Activated naive CD4-positive, alpha-beta T cell treated with anti-CD3 and anti-CD28 coated beads, Interleukin-2, amount 10 ng/mL, durations not matched to agents 7 days and 5 days (primary cell): ENCODE data around the gene OXTR.
"Not testable (repeated sequence)": the region's sequence is repeated elsewhere in the genome, so short reads cannot be mapped to it uniquely, and the experiment has no call there.

ENCODE experiments used
- CTCF ChIA-PET: fragments of 350-600 bp; sonication (Branson Sonifier 250); formaldehyde crosslinking; loops from one replicate; lab custom pipeline; 2021; ENCODE audit warnings: antibody characterized with exemption; lab: Charles Lee
- DNase-seq: peaks from one replicate; pipeline ENCODE4 v3.0.0-alpha.2; 2020
- H3K27ac Mint-ChIP-seq: one replicate; pipeline ENCODE4 v1.8.0; 2021; ENCODE audit warnings: mild to moderate bottlenecking, moderate library complexity, mixed read lengths
- H3K27me3 Mint-ChIP-seq: one replicate; pipeline ENCODE4 v1.8.0; 2021; ENCODE audit warnings: mild to moderate bottlenecking, mixed read lengths
- H3K36me3 Mint-ChIP-seq: one replicate; pipeline ENCODE4 v1.8.0; 2021; ENCODE audit warnings: mixed read lengths
- H3K4me1 Mint-ChIP-seq: one replicate; pipeline ENCODE4 v1.8.0; 2021; ENCODE audit warnings: mixed read lengths
- H3K4me3 Mint-ChIP-seq: one replicate; pipeline ENCODE4 v1.8.0; 2021; ENCODE audit warnings: mild to moderate bottlenecking, moderate library complexity, mixed read lengths
- H3K9me3 Mint-ChIP-seq: one replicate; pipeline ENCODE4 v1.8.0; 2021; ENCODE audit warnings: mixed read lengths

Gene OXTR

GRCh38 chr3:8724108-8724752, 45.2 kb downstream of the OXTR start:
- CTCF ChIA-PET = no interaction called here

GRCh38 chr3:8723612-8724011, 45.8 kb downstream of the OXTR start:
- CTCF ChIA-PET = no interaction called here
- H3K4me3 Mint-ChIP-seq = no peak overlapping the region
- peaks cover 5% of the 10 kb centered on the region for H3K27me3 Mint-ChIP-seq

More at GRCh38 chr3:8724108-8724752, 45.2 kb downstream of the OXTR start:
- Mint-ChIP-seq H3K9me3 (peaks cover 4% of the 10 kb centered on the region), H3K36me3 (no peaks in the 10 kb centered on the region), H3K4me3 (no peak overlapping the region), H3K27me3 (peaks cover 5% of the 10 kb centered on the region), H3K4me1 (no peaks in the 10 kb centered on the region), H3K27ac (no peak overlapping the region)
- DNase-seq = no peak

GRCh38 chr3:8722808-8723207, 46.6 kb downstream of the OXTR start:
- H3K27ac Mint-ChIP-seq = no peak overlapping the region
- no peaks in the 10 kb centered on the region for H3K36me3 Mint-ChIP-seq
- H3K27me3 Mint-ChIP-seq = peaks cover 5% of the 10 kb centered on the region
- no peak for DNase-seq
- no peaks in the 10 kb centered on the region for H3K4me1 Mint-ChIP-seq
- H3K9me3 Mint-ChIP-seq = peaks cover 4% of the 10 kb centered on the region
- H3K4me3 Mint-ChIP-seq = no peak overlapping the region
- CTCF ChIA-PET = no interaction called here

More at GRCh38 chr3:8723612-8724011, 45.8 kb downstream of the OXTR start:
- Mint-ChIP-seq H3K4me1 (no peaks in the 10 kb centered on the region), H3K36me3 (no peaks in the 10 kb centered on the region), H3K9me3 (peaks cover 4% of the 10 kb centered on the region), H3K27ac (no peak overlapping the region)
- no peak for DNase-seq

GRCh38 chr3:8715757-8716156, 53.7 kb downstream of the OXTR start:
- H3K4me1 Mint-ChIP-seq, DNase-seq, CTCF ChIA-PET, H3K27ac Mint-ChIP-seq, H3K4me3 Mint-ChIP-seq, H3K9me3 Mint-ChIP-seq, H3K36me3 Mint-ChIP-seq, H3K27me3 Mint-ChIP-seq: not testable (repeated sequence)

GRCh38 chr3:8713901-8714759, 55.3 kb downstream of the OXTR start:
- peaks cover 4% of the 10 kb centered on the region for H3K9me3 Mint-ChIP-seq
- no peaks in the 10 kb centered on the region for H3K36me3 Mint-ChIP-seq
- CTCF ChIA-PET = no interaction called here
- DNase-seq = no peak
- H3K4me1 Mint-ChIP-seq = no peaks in the 10 kb centered on the region
- H3K27me3 Mint-ChIP-seq = no peaks in the 10 kb centered on the region
- no peak overlapping the region for H3K4me3 Mint-ChIP-seq
- H3K27ac Mint-ChIP-seq = no peak overlapping the region

- H3K4me1 Mint-ChIP-seq = no peaks in the 10 kb centered on the region
- DNase-seq = no peak
- CTCF ChIA-PET = no interaction called here
Observed at GRCh38 chr3:8712908-8713255, 56.5 kb downstream of the OXTR start.

GRCh38 chr3:8712045-8712907, 57.1 kb downstream of the OXTR start:
- Mint-ChIP-seq H3K27me3 (peaks cover 5% of the 10 kb centered on the region), H3K4me1 (no peaks in the 10 kb centered on the region), H3K27ac (no peak overlapping the region), H3K36me3 (no peaks in the 10 kb centered on the region), H3K9me3 (peaks cover 4% of the 10 kb centered on the region), H3K4me3 (no peak overlapping the region)
- CTCF ChIA-PET = no interaction called here
- DNase-seq = no peak

More at GRCh38 chr3:8712908-8713255, 56.5 kb downstream of the OXTR start:
- no peaks in the 10 kb centered on the region for H3K36me3 Mint-ChIP-seq
- H3K27me3 Mint-ChIP-seq = peaks cover 5% of the 10 kb centered on the region
- H3K27ac Mint-ChIP-seq = no peak overlapping the region
- no peak overlapping the region for H3K4me3 Mint-ChIP-seq
- peaks cover 4% of the 10 kb centered on the region for H3K9me3 Mint-ChIP-seq

- peaks cover 5% of the 10 kb centered on the region for H3K27me3 Mint-ChIP-seq
- H3K36me3 Mint-ChIP-seq = no peaks in the 10 kb centered on the region
- H3K27ac Mint-ChIP-seq = no peak overlapping the region
- H3K4me1 Mint-ChIP-seq = no peaks in the 10 kb centered on the region
- CTCF ChIA-PET = no interaction called here
- DNase-seq = no peak
- H3K4me3 Mint-ChIP-seq = no peak overlapping the region
- H3K9me3 Mint-ChIP-seq = peaks cover 7% of the 10 kb centered on the region
Observed at GRCh38 chr3:8709801-8710507, 59.5 kb downstream of the OXTR start.

GRCh38 chr3:8709287-8709686, 60.1 kb downstream of the OXTR start:
- peaks cover 8% of the 10 kb centered on the region for H3K9me3 Mint-ChIP-seq
- H3K4me1 Mint-ChIP-seq = no peaks in the 10 kb centered on the region
- peaks cover 5% of the 10 kb centered on the region for H3K27me3 Mint-ChIP-seq
- no peak overlapping the region for H3K27ac Mint-ChIP-seq
- DNase-seq = no peak
- no peaks in the 10 kb centered on the region for H3K36me3 Mint-ChIP-seq
- CTCF ChIA-PET = no interaction called here
- H3K4me3 Mint-ChIP-seq = no peak overlapping the region

GRCh38 chr3:8705575-8705974, 63.8 kb downstream of the OXTR start:
- Mint-ChIP-seq H3K9me3 (peaks cover 12% of the 10 kb centered on the region), H3K27me3 (peaks cover 5% of the 10 kb centered on the region), H3K27ac (no peak overlapping the region), H3K4me3 (no peak overlapping the region), H3K36me3 (no peaks in the 10 kb centered on the region), H3K4me1 (no peaks in the 10 kb centered on the region)
- CTCF ChIA-PET = no interaction called here
- DNase-seq = no peak

- CTCF ChIA-PET = no interaction called here
- Mint-ChIP-seq H3K4me3 (no peak overlapping the region), H3K27me3 (no peaks in the 10 kb centered on the region), H3K4me1 (no peaks in the 10 kb centered on the region), H3K27ac (no peak overlapping the region), H3K36me3 (no peaks in the 10 kb centered on the region), H3K9me3 (peaks cover 12% of the 10 kb centered on the region)
- no peak for DNase-seq
Observed at GRCh38 chr3:8702560-8702959, 66.9 kb downstream of the OXTR start.
